HFF-Myc (cell line): ENCODE results near the gene ITPKB.

Experiments used
- DNase-seq: peaks from one replicate; pipeline ENCODE4 v3.0.0-alpha.2; 2011; ENCODE audit warnings: low read depth; ENCODE audit errors: extremely low read depth
- H3K4me3 ChIP-seq: replicated peaks from 2 replicates; pipeline ENCODE4 v1.5.1; 2011; ENCODE audit warnings: low read depth, mild to moderate bottlenecking, control low read depth, low read length
- TF ChIP-seq, protein P1 (sequence below): IDR thresholded peaks from 2 replicates; pipeline ENCODE4 v1.5.1; 2012; ENCODE audit warnings: mild to moderate bottlenecking, low read depth, low read length, control low read depth; ENCODE audit errors: missing control alignments

Gene ITPKB

GRCh38 chr1:226645279-226645976 is 93.7 kb downstream of the ITPKB start:
- TF ChIP-seq, protein P1, sequence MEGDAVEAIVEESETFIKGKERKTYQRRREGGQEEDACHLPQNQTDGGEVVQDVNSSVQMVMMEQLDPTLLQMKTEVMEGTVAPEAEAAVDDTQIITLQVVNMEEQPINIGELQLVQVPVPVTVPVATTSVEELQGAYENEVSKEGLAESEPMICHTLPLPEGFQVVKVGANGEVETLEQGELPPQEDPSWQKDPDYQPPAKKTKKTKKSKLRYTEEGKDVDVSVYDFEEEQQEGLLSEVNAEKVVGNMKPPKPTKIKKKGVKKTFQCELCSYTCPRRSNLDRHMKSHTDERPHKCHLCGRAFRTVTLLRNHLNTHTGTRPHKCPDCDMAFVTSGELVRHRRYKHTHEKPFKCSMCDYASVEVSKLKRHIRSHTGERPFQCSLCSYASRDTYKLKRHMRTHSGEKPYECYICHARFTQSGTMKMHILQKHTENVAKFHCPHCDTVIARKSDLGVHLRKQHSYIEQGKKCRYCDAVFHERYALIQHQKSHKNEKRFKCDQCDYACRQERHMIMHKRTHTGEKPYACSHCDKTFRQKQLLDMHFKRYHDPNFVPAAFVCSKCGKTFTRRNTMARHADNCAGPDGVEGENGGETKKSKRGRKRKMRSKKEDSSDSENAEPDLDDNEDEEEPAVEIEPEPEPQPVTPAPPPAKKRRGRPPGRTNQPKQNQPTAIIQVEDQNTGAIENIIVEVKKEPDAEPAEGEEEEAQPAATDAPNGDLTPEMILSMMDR: no peak
- DNase-seq: no peak

GRCh38 chr1:226644541-226645176 is 94.4 kb downstream of the ITPKB start:
- H3K4me3 ChIP-seq: no peak overlapping the region
- DNase-seq: no peak

More at GRCh38 chr1:226645279-226645976, 93.7 kb downstream of the ITPKB start:
- no peak overlapping the region for H3K4me3 ChIP-seq

GRCh38 chr1:226643611-226644540 is 95.2 kb downstream of the ITPKB start:
- H3K4me3 ChIP-seq: no peak overlapping the region
- no peak for DNase-seq
- TF ChIP-seq, protein P1: no peak

More at GRCh38 chr1:226644541-226645176, 94.4 kb downstream of the ITPKB start:
- TF ChIP-seq, protein P1: no peak

DNA sequence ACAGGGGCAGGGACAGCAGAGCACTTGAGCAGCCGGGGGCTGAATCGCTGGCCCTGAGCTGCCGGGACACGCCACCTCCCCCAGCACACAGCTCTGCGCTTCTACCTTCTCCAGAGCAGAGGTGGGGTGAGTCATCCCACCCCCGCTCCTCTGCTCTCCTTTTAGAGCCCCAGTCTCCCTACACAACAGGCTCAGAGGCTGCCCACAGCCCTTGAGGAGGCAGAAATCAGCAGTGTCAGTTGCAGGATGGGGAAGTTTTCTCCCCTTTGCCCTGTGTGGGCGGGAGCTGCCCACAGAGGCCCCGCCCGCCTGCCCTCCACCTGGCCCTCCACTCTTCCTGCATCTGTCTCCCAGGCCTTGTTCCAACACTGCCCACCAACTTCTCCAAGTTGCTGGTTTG is 95.9 kb downstream of the ITPKB start:
- peak; percentile 37 for DNase-seq

GRCh38 chr1:226642421-226642820 is 96.7 kb downstream of the ITPKB start:
- DNase-seq: no peak
- H3K4me3 ChIP-seq: no peak overlapping the region
- TF ChIP-seq, protein P1: no peak

More for the DNA sequence above, 95.9 kb downstream of the ITPKB start:
- no peak overlapping the region for H3K4me3 ChIP-seq
- TF ChIP-seq, protein P1: no peak

GRCh38 chr1:226641671-226642231 is 97.3 kb downstream of the ITPKB start:
- no peak overlapping the region for H3K4me3 ChIP-seq
- TF ChIP-seq, protein P1: no peak
- DNase-seq: no peak
